ENCODE data around the gene IL36A. TPM values are rescaled to one million over a fixed set of nuclear protein-coding genes. Genes with fewer than 3 reads are reported as not detected.
A peak's percentile ranks its signal among the peaks of the same experiment; 100 is the strongest.

Gene IL36A
- total and polyA plus RNA-seq, 9 donors, result not detected

DNA sequence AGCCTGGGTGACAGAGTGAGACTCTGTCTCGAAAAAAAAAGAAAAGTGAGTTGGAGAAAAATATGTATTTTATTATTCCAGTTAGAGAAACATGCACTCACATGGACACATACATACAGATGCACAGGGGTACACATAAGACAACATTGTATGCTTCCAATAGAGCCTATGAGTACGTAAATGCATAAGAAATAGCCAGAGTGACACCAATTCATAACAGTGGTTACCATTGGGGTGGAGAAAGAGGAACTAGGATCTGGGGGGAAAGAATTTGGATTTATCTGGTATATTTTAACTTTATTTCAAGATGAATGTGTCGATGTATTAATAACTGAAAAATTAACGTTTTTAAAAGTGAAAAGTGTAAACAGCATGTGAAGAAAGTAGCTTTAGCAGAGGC is 16.1 kb downstream of the IL36A start:
- no peak for DNase-seq
- no peaks in the 10 kb centered on the region for H3K27me3 ChIP-seq (ENCODE audit: control insufficient read depth, insufficient read depth, low read length)
- H3K4me1 ChIP-seq (ENCODE audit: control insufficient read depth, insufficient read depth, low read length), result no peaks in the 10 kb centered on the region
- H3K27ac ChIP-seq (ENCODE audit: low read length), result no peak overlapping the region
- 42% methylated on average over 3 of the region's 4 CpGs for WGBS (ENCODE audit: insufficient coverage)
- no peaks in the 10 kb centered on the region for H3K36me3 ChIP-seq (ENCODE audit: control insufficient read depth, insufficient read depth, low read length)
- no peak overlapping the region for H3K4me3 ChIP-seq (ENCODE audit: low read length)
- H3K9me3 ChIP-seq (replicated peaks; ENCODE audit: control insufficient read depth, low read depth, low read length), result no peaks in the 10 kb centered on the region

DNA sequence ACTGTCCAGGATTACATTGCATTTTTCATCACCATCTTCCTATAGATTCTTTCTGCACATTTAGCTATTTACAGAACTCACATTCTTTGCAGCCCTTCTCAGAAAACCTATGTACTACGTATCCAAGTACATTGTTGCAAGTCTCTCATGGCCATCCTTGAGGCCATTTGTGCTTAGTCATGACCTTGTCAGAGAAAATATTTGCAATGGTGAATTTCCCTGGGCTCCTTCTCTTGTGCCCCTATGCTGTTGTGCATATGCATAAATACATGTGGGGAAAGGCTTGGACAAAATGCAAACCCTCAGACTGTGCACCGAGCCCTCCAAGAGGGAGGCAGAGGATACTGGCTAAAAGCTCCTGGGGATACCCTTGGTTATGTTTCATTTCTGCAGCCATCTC is 19.5 kb downstream of the IL36A start:
- H3K36me3 ChIP-seq (ENCODE audit: control insufficient read depth, insufficient read depth, low read length), result no peaks in the 10 kb centered on the region
- no CpG with 5 or more reads among the region's 2 CpGs for WGBS (ENCODE audit: insufficient coverage)

DNA sequence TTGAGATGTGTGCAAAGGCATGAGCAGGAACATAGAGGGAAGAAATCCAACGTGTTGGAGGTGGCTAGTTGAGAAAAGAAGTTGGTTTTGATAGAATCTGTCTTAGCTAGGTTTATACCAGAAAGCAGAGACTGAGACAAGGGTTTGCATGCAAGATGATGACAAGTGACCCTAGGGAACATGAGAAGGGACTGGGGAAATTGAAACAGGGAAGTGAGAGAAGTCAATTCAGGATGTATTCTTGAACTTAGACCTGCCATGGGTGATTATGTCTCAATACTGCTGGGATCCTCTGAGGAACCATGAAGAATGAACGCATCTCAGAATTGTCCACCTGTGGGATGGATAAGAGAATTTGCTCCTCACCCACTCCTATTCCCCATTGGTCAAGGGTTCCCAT is 20.5 kb downstream of the IL36A start:
- Histone ChIP-seq H3K27me3 (ENCODE audit: control insufficient read depth, insufficient read depth, low read length) (no peaks in the 10 kb centered on the region), H3K9me3 (replicated peaks; ENCODE audit: control insufficient read depth, low read depth, low read length) (no peaks in the 10 kb centered on the region), H3K36me3 (ENCODE audit: control insufficient read depth, insufficient read depth, low read length) (no peaks in the 10 kb centered on the region), H3K27ac (ENCODE audit: low read length) (no peak overlapping the region), H3K4me3 (ENCODE audit: low read length) (no peak overlapping the region), H3K4me1 (ENCODE audit: control insufficient read depth, insufficient read depth, low read length) (no peaks in the 10 kb centered on the region)
- 5% methylated on average over 1 of the region's 2 CpGs for WGBS (ENCODE audit: insufficient coverage)
- DNase-seq, result peak; percentile 9

More for the DNA sequence above, 19.5 kb downstream of the IL36A start:
- Histone ChIP-seq H3K9me3 (replicated peaks; ENCODE audit: control insufficient read depth, low read depth, low read length) (no peaks in the 10 kb centered on the region), H3K27me3 (ENCODE audit: control insufficient read depth, insufficient read depth, low read length) (no peaks in the 10 kb centered on the region), H3K4me3 (ENCODE audit: low read length) (no peak overlapping the region), H3K27ac (ENCODE audit: low read length) (no peak overlapping the region), H3K4me1 (ENCODE audit: control insufficient read depth, insufficient read depth, low read length) (no peaks in the 10 kb centered on the region)
- no peak for DNase-seq

DNA sequence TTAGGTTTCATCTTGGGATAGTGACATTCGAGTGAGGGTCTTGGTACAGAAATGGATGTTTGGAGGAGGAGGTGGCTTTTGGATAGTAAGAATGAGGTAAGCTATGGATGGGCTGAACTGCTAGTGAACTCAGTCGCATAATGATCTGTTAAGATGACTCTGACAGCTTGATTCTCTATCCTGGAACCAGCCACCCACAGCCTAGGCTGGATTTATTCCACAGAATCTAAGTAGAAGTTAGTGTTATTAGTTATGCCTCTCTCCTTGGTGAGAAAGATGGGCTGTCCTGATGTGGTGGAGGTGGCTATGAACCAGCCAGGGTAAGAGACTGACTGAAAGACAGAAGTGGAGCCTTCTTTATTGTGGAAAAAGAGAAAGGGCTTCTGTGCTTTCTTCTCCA is 22.4 kb downstream of the IL36A start:
- Histone ChIP-seq H3K9me3 (replicated peaks; ENCODE audit: control insufficient read depth, low read depth, low read length) (no peaks in the 10 kb centered on the region), H3K4me3 (ENCODE audit: low read length) (no peak overlapping the region), H3K4me1 (ENCODE audit: control insufficient read depth, insufficient read depth, low read length) (no peaks in the 10 kb centered on the region), H3K27ac (ENCODE audit: low read length) (no peak overlapping the region), H3K27me3 (ENCODE audit: control insufficient read depth, insufficient read depth, low read length) (no peaks in the 10 kb centered on the region), H3K36me3 (ENCODE audit: control insufficient read depth, insufficient read depth, low read length) (no peaks in the 10 kb centered on the region)
- 67% methylated on average over 1 of the region's 2 CpGs for WGBS (ENCODE audit: insufficient coverage)
- no peak for DNase-seq

DNA sequence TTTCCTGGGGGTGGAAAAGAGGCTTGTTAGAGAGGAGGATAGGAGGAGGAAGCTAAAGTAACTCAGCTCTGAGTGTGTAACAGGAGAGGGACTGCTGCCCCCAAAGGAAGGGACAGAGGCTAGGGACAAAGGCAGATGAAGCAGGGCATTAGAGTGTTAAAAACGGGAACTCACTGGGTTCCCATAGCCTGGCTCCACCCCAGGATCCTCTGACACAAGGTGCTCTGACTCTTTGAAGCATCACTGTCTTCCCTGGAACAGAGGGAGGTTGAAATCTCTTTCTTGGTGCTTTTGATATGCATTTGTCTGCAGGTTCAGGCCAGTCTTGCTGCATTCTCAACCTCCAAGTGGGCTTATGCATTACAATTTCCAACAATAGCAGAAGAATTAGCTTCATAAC is 22.9 kb downstream of the IL36A start:
- H3K27me3 ChIP-seq (ENCODE audit: control insufficient read depth, insufficient read depth, low read length), result no peaks in the 10 kb centered on the region
- no peak overlapping the region for H3K4me3 ChIP-seq (ENCODE audit: low read length)
- H3K36me3 ChIP-seq (ENCODE audit: control insufficient read depth, insufficient read depth, low read length), result no peaks in the 10 kb centered on the region
- H3K9me3 ChIP-seq (replicated peaks; ENCODE audit: control insufficient read depth, low read depth, low read length), result no peaks in the 10 kb centered on the region
- no CpG with 5 or more reads among the region's 1 CpG for WGBS (ENCODE audit: insufficient coverage)
- H3K4me1 ChIP-seq (ENCODE audit: control insufficient read depth, insufficient read depth, low read length), result no peaks in the 10 kb centered on the region
- no peak overlapping the region for H3K27ac ChIP-seq (ENCODE audit: low read length)
- DNase-seq, result no peak

DNA sequence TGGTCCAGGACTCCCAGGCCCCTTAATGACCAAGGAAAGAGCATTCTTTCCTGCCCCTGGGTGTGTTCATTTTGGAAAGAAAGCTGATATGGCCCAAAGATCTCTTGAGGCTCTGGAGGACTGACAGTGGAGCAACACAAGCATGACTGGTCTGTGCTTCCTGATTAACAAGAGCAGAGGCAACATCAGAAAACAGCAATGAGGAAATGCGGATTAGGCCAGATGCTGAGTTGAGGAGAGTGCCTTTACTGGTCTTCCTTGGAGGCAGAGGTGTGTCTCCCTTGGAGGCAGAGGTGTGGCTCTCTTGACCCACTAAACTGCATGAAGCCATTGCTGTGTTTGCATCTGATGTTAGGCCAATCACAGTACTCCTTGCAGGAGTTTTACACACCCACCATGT is 27.5 kb downstream of the IL36A start:
- DNase-seq, result no peak
- WGBS (ENCODE audit: insufficient coverage), result 100% methylated on average over 1 of the region's 1 CpG
- H3K4me1 ChIP-seq (ENCODE audit: control insufficient read depth, insufficient read depth, low read length), result no peaks in the 10 kb centered on the region
- no peaks in the 10 kb centered on the region for H3K27me3 ChIP-seq (ENCODE audit: control insufficient read depth, insufficient read depth, low read length)
- H3K4me3 ChIP-seq (ENCODE audit: low read length), result no peak overlapping the region
- no peak overlapping the region for H3K27ac ChIP-seq (ENCODE audit: low read length)
- H3K9me3 ChIP-seq (replicated peaks; ENCODE audit: control insufficient read depth, low read depth, low read length), result no peaks in the 10 kb centered on the region
- H3K36me3 ChIP-seq (ENCODE audit: control insufficient read depth, insufficient read depth, low read length), result no peaks in the 10 kb centered on the region

DNA sequence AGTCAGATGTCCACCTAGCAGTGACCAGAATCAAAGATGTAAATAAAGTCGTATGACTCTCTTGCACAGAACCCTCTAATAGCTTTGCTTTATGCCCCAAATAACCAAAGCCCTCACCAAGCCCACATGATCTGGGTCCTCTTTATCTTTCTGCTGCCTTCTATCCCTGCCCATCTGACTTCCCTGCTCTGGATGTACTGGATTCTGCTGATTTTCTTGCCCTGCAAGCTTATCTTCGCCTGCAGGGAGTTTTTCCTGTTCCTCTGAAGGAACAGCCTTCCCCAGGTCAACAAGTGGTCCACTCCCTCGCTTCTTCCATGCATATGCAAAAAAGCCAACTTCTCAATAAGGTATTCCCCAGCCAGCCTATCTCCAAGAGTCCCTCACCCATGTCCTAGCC is 28.8 kb downstream of the IL36A start:
- no peak overlapping the region for H3K27ac ChIP-seq (ENCODE audit: low read length)
- H3K9me3 ChIP-seq (replicated peaks; ENCODE audit: control insufficient read depth, low read depth, low read length), result no peaks in the 10 kb centered on the region
- H3K27me3 ChIP-seq (ENCODE audit: control insufficient read depth, insufficient read depth, low read length), result no peaks in the 10 kb centered on the region
- 86% methylated on average over 3 of the region's 3 CpGs for WGBS (ENCODE audit: insufficient coverage)
- no peak overlapping the region for H3K4me3 ChIP-seq (ENCODE audit: low read length)
- no peaks in the 10 kb centered on the region for H3K36me3 ChIP-seq (ENCODE audit: control insufficient read depth, insufficient read depth, low read length)
- no peaks in the 10 kb centered on the region for H3K4me1 ChIP-seq (ENCODE audit: control insufficient read depth, insufficient read depth, low read length)
- DNase-seq, result no peak

DNA sequence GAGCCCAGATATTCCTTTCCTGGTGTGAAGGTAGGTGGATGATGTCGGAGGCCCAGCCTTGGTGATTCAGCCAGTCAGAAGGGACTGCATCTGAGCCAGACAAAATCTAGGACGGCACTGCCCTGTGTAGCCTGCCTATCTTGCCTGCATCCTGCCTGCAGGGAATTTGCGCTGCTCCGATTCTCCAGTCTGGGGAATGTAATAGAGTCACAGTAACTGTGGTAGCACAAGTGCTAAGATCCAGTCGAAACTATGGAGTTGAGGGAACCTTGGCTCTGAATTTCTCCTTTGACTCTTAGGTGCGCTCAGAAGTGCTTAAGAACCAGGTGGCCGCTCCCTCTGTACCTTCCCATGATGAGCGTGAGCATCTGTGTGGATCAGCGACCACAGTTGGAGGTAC is 31.5 kb downstream of the IL36A start:
- no peaks in the 10 kb centered on the region for H3K27me3 ChIP-seq (ENCODE audit: control insufficient read depth, insufficient read depth, low read length)
- no peaks in the 10 kb centered on the region for H3K9me3 ChIP-seq (replicated peaks; ENCODE audit: control insufficient read depth, low read depth, low read length)
- no peak overlapping the region for H3K4me3 ChIP-seq (ENCODE audit: low read length)
- H3K36me3 ChIP-seq (ENCODE audit: control insufficient read depth, insufficient read depth, low read length), result no peaks in the 10 kb centered on the region
- no peak for DNase-seq
- no peaks in the 10 kb centered on the region for H3K4me1 ChIP-seq (ENCODE audit: control insufficient read depth, insufficient read depth, low read length)
- H3K27ac ChIP-seq (ENCODE audit: low read length), result no peak overlapping the region
- WGBS (ENCODE audit: insufficient coverage), result 86% methylated on average over 9 of the region's 9 CpGs

DNA sequence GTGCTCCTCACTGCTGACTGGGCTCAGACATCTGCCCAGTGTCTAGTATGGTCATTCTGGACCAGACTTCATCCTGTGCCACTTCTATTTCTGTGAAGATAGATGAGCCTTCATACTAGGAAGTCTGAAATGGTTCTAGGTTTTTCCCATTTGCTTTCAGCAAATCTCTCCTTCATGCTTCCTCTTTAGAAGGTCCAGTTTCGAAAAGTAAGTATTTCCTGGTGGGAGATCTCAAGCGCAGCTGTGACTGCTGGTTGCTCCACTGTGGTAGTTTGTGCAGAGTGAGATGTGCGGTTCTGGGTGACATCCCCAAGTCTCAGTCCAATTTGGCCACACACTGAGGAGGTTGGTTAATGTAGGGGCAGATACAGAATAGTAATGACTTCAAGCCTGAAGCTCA is 33.0 kb downstream of the IL36A start:
- 90% methylated on average over 2 of the region's 3 CpGs for WGBS (ENCODE audit: insufficient coverage)

DNA sequence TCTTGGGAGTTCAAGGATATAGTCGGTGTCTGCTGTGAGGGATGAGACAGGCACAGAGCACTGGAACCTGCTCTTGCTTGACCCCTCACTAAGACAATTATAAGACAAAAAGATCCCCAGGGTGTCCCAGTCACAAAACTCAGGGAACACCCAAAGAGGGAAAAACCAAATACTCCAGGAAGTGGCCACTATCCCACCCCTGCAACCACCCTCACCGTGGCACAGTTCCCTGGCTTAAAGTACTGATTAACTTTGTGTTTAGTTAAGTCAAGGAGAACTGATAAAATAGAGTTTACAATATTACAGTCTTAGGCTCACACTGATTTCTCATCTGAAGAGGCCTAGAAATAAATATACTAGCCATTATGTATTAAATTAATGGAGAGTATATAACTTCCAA is 33.9 kb downstream of the IL36A start:
- WGBS (ENCODE audit: insufficient coverage), result no CpG with 5 or more reads among the region's 2 CpGs

More for the DNA sequence above, 33.0 kb downstream of the IL36A start:
- Histone ChIP-seq H3K4me1 (ENCODE audit: control insufficient read depth, insufficient read depth, low read length) (no peaks in the 10 kb centered on the region), H3K27me3 (ENCODE audit: control insufficient read depth, insufficient read depth, low read length) (no peaks in the 10 kb centered on the region), H3K36me3 (ENCODE audit: control insufficient read depth, insufficient read depth, low read length) (no peaks in the 10 kb centered on the region), H3K9me3 (replicated peaks; ENCODE audit: control insufficient read depth, low read depth, low read length) (no peaks in the 10 kb centered on the region), H3K4me3 (ENCODE audit: low read length) (no peak overlapping the region), H3K27ac (ENCODE audit: low read length) (no peak overlapping the region)
- DNase-seq, result peak; percentile 7

DNA sequence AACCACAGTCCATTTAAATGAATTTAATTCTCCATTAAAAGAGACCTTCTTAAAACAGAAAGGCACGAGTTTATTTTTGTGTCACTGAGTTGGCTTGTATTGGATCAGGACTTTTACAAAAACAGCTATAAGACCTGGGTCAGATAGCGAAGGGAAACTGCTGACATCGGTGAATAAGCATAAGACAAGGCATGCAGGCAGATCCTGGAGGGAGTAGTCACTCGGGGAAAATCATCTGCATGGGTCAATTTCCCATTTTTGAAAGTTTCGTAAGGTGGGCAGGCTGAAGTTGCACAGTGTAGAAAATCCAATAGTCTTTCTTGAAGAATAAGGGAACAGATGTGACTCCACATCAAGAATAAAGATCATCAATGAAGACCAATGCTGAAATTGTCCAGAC is 34.5 kb downstream of the IL36A start:
- H3K27ac ChIP-seq (ENCODE audit: low read length), result no peak overlapping the region
- peak; percentile 11 for DNase-seq
- H3K27me3 ChIP-seq (ENCODE audit: control insufficient read depth, insufficient read depth, low read length), result no peaks in the 10 kb centered on the region
- no peaks in the 10 kb centered on the region for H3K9me3 ChIP-seq (replicated peaks; ENCODE audit: control insufficient read depth, low read depth, low read length)
- WGBS (ENCODE audit: insufficient coverage), result 45% methylated on average over 4 of the region's 5 CpGs
- no peaks in the 10 kb centered on the region for H3K4me1 ChIP-seq (ENCODE audit: control insufficient read depth, insufficient read depth, low read length)
- no peak overlapping the region for H3K4me3 ChIP-seq (ENCODE audit: low read length)
- no peaks in the 10 kb centered on the region for H3K36me3 ChIP-seq (ENCODE audit: control insufficient read depth, insufficient read depth, low read length)

More for the DNA sequence above, 33.9 kb downstream of the IL36A start:
- Histone ChIP-seq H3K36me3 (ENCODE audit: control insufficient read depth, insufficient read depth, low read length) (no peaks in the 10 kb centered on the region), H3K27ac (ENCODE audit: low read length) (no peak overlapping the region), H3K9me3 (replicated peaks; ENCODE audit: control insufficient read depth, low read depth, low read length) (no peaks in the 10 kb centered on the region), H3K4me3 (ENCODE audit: low read length) (no peak overlapping the region), H3K27me3 (ENCODE audit: control insufficient read depth, insufficient read depth, low read length) (no peaks in the 10 kb centered on the region), H3K4me1 (ENCODE audit: control insufficient read depth, insufficient read depth, low read length) (no peaks in the 10 kb centered on the region)
- DNase-seq, result no peak

Data from muscle of leg (tissue), 11 donors.